Measurements from ENCODE around the gene SMAP1. TPM values are rescaled to one million over a fixed set of nuclear protein-coding genes. Genes with fewer than 3 reads are reported as not detected.
"Not testable (repeated sequence)": the region's sequence is repeated elsewhere in the genome, so short reads cannot be mapped to it uniquely, and the experiment has no call there.

Gene SMAP1
- total and polyA plus RNA-seq, 9 of the 15 experiments (the other 6 are each of a cell fraction or from before 2014, with no cell fraction given): 11.4 to 26.4 (median 15.5) TPM

- DNase-seq (ENCODE audit: extremely low read depth in 1 of 4, low spot score in 3 of 4): no peak
- no peak overlapping the region for H3K4me3 ChIP-seq
- H3K9me1 ChIP-seq (ENCODE audit: control insufficient read depth, insufficient read depth, low read length): no peaks in the 10 kb centered on the region
- H3K27ac ChIP-seq (ENCODE audit: extremely low read depth, low read depth, low read length): no peak overlapping the region
- no peaks in the 10 kb centered on the region for H3K36me3 ChIP-seq (ENCODE audit: control insufficient read depth, insufficient read depth, low read length)
- in situ Hi-C loops (cut with MboI): no loop called here
- no peaks in the 10 kb centered on the region for H3K4me1 ChIP-seq (replicated peaks in 1 of 2; ENCODE audit: control insufficient read depth in 2 of 2, insufficient read depth in 2 of 2, low read length in 2 of 2)
- no peak for ATAC-seq
- no TSS peak for BruUV-seq (replicated peaks)
- no peak overlapping the region for H3K9ac ChIP-seq (ENCODE audit: insufficient read depth in 1 of 2, low read depth in 2 of 2, low read length in 2 of 2)
- no peak overlapping the region for H2AFZ ChIP-seq (ENCODE audit: low read depth, low read length)
- no peak for FAIRE-seq
- ChIA-PET POLR2A (no interaction called here), CTCF (ENCODE audit: low intra/inter-chr PET ratio) (no interaction called here)
- TF ChIP-seq NBN (IDR thresholded peaks at IDR 0.05; ENCODE audit: low read depth) (no peak), ZNF318 (IDR thresholded peaks at IDR 0.05; ENCODE audit: borderline replicate concordance in 1 of 2, low read depth in 1 of 2) (no peak), YBX1 (IDR thresholded peaks at IDR 0.05) (no peak)
- no peaks in the 10 kb centered on the region for H3K9me3 ChIP-seq (replicated peaks; ENCODE audit: control insufficient read depth, insufficient read depth, low read depth, low read length)
- no peak overlapping the region for H3K4me2 ChIP-seq (ENCODE audit: insufficient read depth, low read length)
- H4K20me1 ChIP-seq (replicated peaks; ENCODE audit: control insufficient read depth, insufficient read depth, low read length): no peaks in the 10 kb centered on the region
- no peaks in the 10 kb centered on the region for H3K27me3 ChIP-seq (ENCODE audit: control insufficient read depth in 2 of 2, insufficient read depth in 2 of 2, low read length in 2 of 2)
- intact Hi-C loops (cut with micrococcal nuclease): no loop called here
- no peaks in the 10 kb centered on the region for H3K79me2 ChIP-seq (ENCODE audit: control insufficient read depth, insufficient read depth, low read length)
- 77% methylated on average over 4 of the region's 4 CpGs for WGBS (ENCODE audit: insufficient coverage, low coverage, missing lambda C conversion rate)
Measured at GRCh38 chr6:70764706-70765105, 97.0 kb downstream of the SMAP1 start.

GRCh38 chr6:70771351-70771750, 103.7 kb downstream of the SMAP1 start:
- FAIRE-seq; H3K27ac ChIP-seq (ENCODE audit: extremely low read depth, low read depth, low read length); H4K20me1 ChIP-seq (replicated peaks; ENCODE audit: control insufficient read depth, insufficient read depth, low read length); intact Hi-C loops (cut with micrococcal nuclease); H3K9ac ChIP-seq (ENCODE audit: insufficient read depth in 1 of 2, low read depth in 2 of 2, low read length in 2 of 2); H3K27me3 ChIP-seq (ENCODE audit: control insufficient read depth in 2 of 2, insufficient read depth in 2 of 2, low read length in 2 of 2); BruUV-seq (replicated peaks); H3K4me1 ChIP-seq (replicated peaks in 1 of 2; ENCODE audit: control insufficient read depth in 2 of 2, insufficient read depth in 2 of 2, low read length in 2 of 2); H3K9me1 ChIP-seq (ENCODE audit: control insufficient read depth, insufficient read depth, low read length); in situ Hi-C loops (cut with MboI); H3K9me3 ChIP-seq (replicated peaks; ENCODE audit: control insufficient read depth, insufficient read depth, low read depth, low read length); POLR2A ChIA-PET; ATAC-seq; H2AFZ ChIP-seq (ENCODE audit: low read depth, low read length); H3K4me3 ChIP-seq; H3K79me2 ChIP-seq (ENCODE audit: control insufficient read depth, insufficient read depth, low read length); H3K36me3 ChIP-seq (ENCODE audit: control insufficient read depth, insufficient read depth, low read length); H3K4me2 ChIP-seq (ENCODE audit: insufficient read depth, low read length); DNase-seq (ENCODE audit: extremely low read depth in 1 of 4, low spot score in 3 of 4): not testable (repeated sequence)
- CTCF ChIA-PET (ENCODE audit: low intra/inter-chr PET ratio): interaction anchor here (0.7 kb wide), 1 partner anchor 27 kb away, joined by 3 read pairs; no protein-coding TSS in a partner anchor
- WGBS (ENCODE audit: insufficient coverage, low coverage, missing lambda C conversion rate): 66% methylated on average over 15 of the region's 19 CpGs

Data from K562 (cell line).